Activated CD8-positive, alpha-beta T cell treated with anti-CD3 and anti-CD28 coated beads, Interleukin-2, amount 10 ng/mL, durations not matched to agents 7 days and 5 days (primary cell): Measurements from ENCODE around the gene CBR3. TPM values are rescaled to one million over a fixed set of nuclear protein-coding genes. Genes with fewer than 3 reads are reported as not detected.
A peak's percentile ranks its signal among the peaks of the same experiment; 100 is the strongest.
"Not testable (repeated sequence)": the region's sequence is repeated elsewhere in the genome, so short reads cannot be mapped to it uniquely, and the experiment has no call there.

Experiments used
- ATAC-seq: fragments of 150-1000 bp; cut with Tn5 transposase; one replicate; pipeline ENCODE4 v1.10.0; 2021; ENCODE audit warnings: moderate library complexity
- CTCF ChIA-PET: fragments of 350-600 bp; sonication (Branson Sonifier 250); formaldehyde crosslinking; loops from one replicate; lab custom pipeline; 2021; ENCODE audit warnings: antibody characterized with exemption; lab: Charles Lee
- POLR2A ChIA-PET: fragments of 350-600 bp; sonication (Branson Sonifier 250); formaldehyde crosslinking; loops from one replicate; lab custom pipeline; 2021; ENCODE audit warnings: antibody characterized with exemption; lab: Charles Lee
- DNase-seq: peaks from one replicate; pipeline ENCODE4 v3.0.0-alpha.2; 2020
- H3K27ac Mint-ChIP-seq: one replicate; pipeline ENCODE4 v1.8.0; 2021; ENCODE audit warnings: mild to moderate bottlenecking, mixed read lengths
- H3K27me3 Mint-ChIP-seq: one replicate; pipeline ENCODE4 v1.8.0; 2021; ENCODE audit warnings: low read depth, mixed read lengths
- H3K36me3 Mint-ChIP-seq: one replicate; pipeline ENCODE4 v1.8.0; 2021; ENCODE audit warnings: low read depth, mixed read lengths
- H3K4me1 Mint-ChIP-seq: one replicate; pipeline ENCODE4 v1.8.0; 2021; ENCODE audit warnings: low read depth, mixed read lengths
- H3K4me3 Mint-ChIP-seq: one replicate; pipeline ENCODE4 v1.8.0; 2021; ENCODE audit warnings: mild to moderate bottlenecking, mixed read lengths
- H3K9me3 Mint-ChIP-seq: one replicate; pipeline ENCODE4 v1.8.0; 2022; ENCODE audit warnings: mixed read lengths; ENCODE audit not compliant: insufficient read depth
- total RNA-seq, 2 experiments: library from RNA; stranded (reverse); gene quantifications; one replicate each; pipeline ENCODE4 v1.2.3, GENCODE V29; 2021

Gene CBR3
- total RNA-seq, 2 experiments from 2014 or later, result 29.6 to 32.3 TPM

GRCh38 chr21:36135391-36136102 lies 668 bp downstream of the CBR3 start:
- Mint-ChIP-seq H3K36me3 (peaks cover 38% of the 10 kb centered on the region), H3K4me1 (peaks cover 41% of the 10 kb centered on the region), H3K27ac (peak overlapping the region; percentile 94), H3K4me3 (peak overlapping the region; percentile 95), H3K27me3 (no peaks in the 10 kb centered on the region), H3K9me3 (no peaks in the 10 kb centered on the region)
- peak; percentile 81 for DNase-seq
- POLR2A ChIA-PET, result interaction anchor here (0.6 to 1.9 kb wide), 19 partner anchors 9 to 186 kb away, joined by 3 to 11 read pairs (median 4); partner anchors contain the start of genes MORC3 and SETD4
- CTCF ChIA-PET, result interaction anchor here (0.6 to 2.5 kb wide), 13 partner anchors 8 to 946 kb away, joined by 3 to 11 read pairs (median 5); no protein-coding TSS in a partner anchor
- peak; percentile 89 for ATAC-seq

GRCh38 chr21:36139791-36140190 lies 4.9 kb downstream of the CBR3 start:
- H3K27me3 Mint-ChIP-seq, H3K4me3 Mint-ChIP-seq, H3K9me3 Mint-ChIP-seq, H3K27ac Mint-ChIP-seq, ATAC-seq, DNase-seq: not testable (repeated sequence)
- H3K4me1 Mint-ChIP-seq, result peaks cover 36% of the 10 kb centered on the region
- ChIA-PET POLR2A (interaction anchor here (0.7 kb wide), 1 partner anchor 16 kb away, joined by 3 read pairs; no protein-coding TSS in a partner anchor), CTCF (interaction anchor here (1.4 to 8.1 kb wide), 5 partner anchors 12 to 181 kb away, joined by 3 to 78 read pairs (median 21); partner anchors contain the start of gene MORC3)
- peaks cover 44% of the 10 kb centered on the region for H3K36me3 Mint-ChIP-seq

- ATAC-seq (peak; percentile 92), DNase-seq (peak; percentile 94)
- Mint-ChIP-seq H3K9me3 (no peaks in the 10 kb centered on the region), H3K27me3 (no peaks in the 10 kb centered on the region), H3K4me3 (no peak overlapping the region), H3K4me1 (peaks cover 44% of the 10 kb centered on the region), H3K27ac (peak overlapping the region; percentile 63), H3K36me3 (peaks cover 52% of the 10 kb centered on the region)
- ChIA-PET POLR2A (no interaction called here), CTCF (interaction anchor here (0.6 to 8.1 kb wide), 29 partner anchors 9 to 250 kb away, joined by 3 to 78 read pairs (median 4); partner anchors contain the start of genes DOP1B and MORC3)
Observed at GRCh38 chr21:36141513-36141925, 6.6 kb downstream of the CBR3 start.

GRCh38 chr21:36144233-36144632 lies 9.4 kb downstream of the CBR3 start:
- H3K27me3 Mint-ChIP-seq, H3K9me3 Mint-ChIP-seq, DNase-seq, ATAC-seq, POLR2A ChIA-PET, H3K4me3 Mint-ChIP-seq, H3K27ac Mint-ChIP-seq: not testable (repeated sequence)
- peaks cover 48% of the 10 kb centered on the region for H3K36me3 Mint-ChIP-seq
- H3K4me1 Mint-ChIP-seq, result peaks cover 54% of the 10 kb centered on the region
- CTCF ChIA-PET, result interaction anchor here (1.4 to 8.1 kb wide), 3 partner anchors 7 to 187 kb away, joined by 4 to 78 read pairs (median 56); no protein-coding TSS in a partner anchor

- ATAC-seq (peak; percentile 59), DNase-seq (peak; percentile 61)
- ChIA-PET CTCF (interaction anchor here (0.9 to 1.8 kb wide), 3 partner anchors 33 to 175 kb away, joined by 3 to 6 read pairs (median 3); partner anchors contain the start of gene MORC3), POLR2A (interaction anchor here (0.6 to 1.2 kb wide), 3 partner anchors 9 to 175 kb away, joined by 3 to 4 read pairs (median 4); partner anchors contain the start of genes DOP1B and MORC3)
- Mint-ChIP-seq H3K27me3 (no peaks in the 10 kb centered on the region), H3K4me3 (no peak overlapping the region), H3K4me1 (peaks cover 63% of the 10 kb centered on the region), H3K27ac (peak overlapping the region; percentile 83), H3K9me3 (no peaks in the 10 kb centered on the region), H3K36me3 (peaks cover 48% of the 10 kb centered on the region)
Observed at GRCh38 chr21:36145259-36145658, 10.4 kb downstream of the CBR3 start.

GRCh38 chr21:36147911-36148310 lies 13.0 kb downstream of the CBR3 start:
- H3K9me3 Mint-ChIP-seq, result no peaks in the 10 kb centered on the region
- no peak overlapping the region for H3K27ac Mint-ChIP-seq
- peaks cover 34% of the 10 kb centered on the region for H3K36me3 Mint-ChIP-seq
- peaks cover 63% of the 10 kb centered on the region for H3K4me1 Mint-ChIP-seq
- CTCF ChIA-PET, result interaction anchor here (0.6 to 1.8 kb wide), 4 partner anchors 21 to 182 kb away, joined by 3 to 7 read pairs (median 4); no protein-coding TSS in a partner anchor
- DNase-seq (no peak), ATAC-seq (no peak)
- no peaks in the 10 kb centered on the region for H3K27me3 Mint-ChIP-seq
- H3K4me3 Mint-ChIP-seq, result no peak overlapping the region
- POLR2A ChIA-PET, result interaction anchor here (1.3 kb wide), 1 partner anchor 172 kb away, joined by 3 read pairs; the partner anchor contains the start of gene MORC3

- ChIA-PET POLR2A (interaction anchor here (1.6 kb wide), 1 partner anchor 13 kb away, joined by 8 read pairs; no protein-coding TSS in a partner anchor), CTCF (interaction anchor here (1.6 to 6.1 kb wide), 6 partner anchors 9 to 171 kb away, joined by 3 to 78 read pairs (median 8); partner anchors contain the start of gene MORC3)
- DNase-seq, result no peak
- Mint-ChIP-seq H3K4me3 (no peak overlapping the region), H3K27me3 (no peaks in the 10 kb centered on the region), H3K36me3 (peaks cover 32% of the 10 kb centered on the region), H3K4me1 (peaks cover 68% of the 10 kb centered on the region), H3K9me3 (no peaks in the 10 kb centered on the region), H3K27ac (no peak overlapping the region)
- no peak for ATAC-seq
Observed at GRCh38 chr21:36148886-36149285, 14.0 kb downstream of the CBR3 start.

- peaks cover 64% of the 10 kb centered on the region for H3K4me1 Mint-ChIP-seq
- ChIA-PET POLR2A (interaction anchor here (1.6 to 2.1 kb wide), 2 partner anchors 14 to 170 kb away, joined by 8 to 9 read pairs; partner anchors contain the start of gene MORC3), CTCF (interaction anchor here (0.9 to 6.1 kb wide), 10 partner anchors 10 to 280 kb away, joined by 3 to 78 read pairs (median 5); partner anchors contain the start of gene MORC3)
- H3K36me3 Mint-ChIP-seq, result peaks cover 29% of the 10 kb centered on the region
- DNase-seq (no peak), ATAC-seq (peak; percentile 45)
- H3K9me3 Mint-ChIP-seq, result no peaks in the 10 kb centered on the region
- no peaks in the 10 kb centered on the region for H3K27me3 Mint-ChIP-seq
- H3K27ac Mint-ChIP-seq, result peak overlapping the region; percentile 93
- peak overlapping the region; percentile 42 for H3K4me3 Mint-ChIP-seq
Observed at GRCh38 chr21:36149788-36150711, 15.2 kb downstream of the CBR3 start.

GRCh38 chr21:36155603-36156338 lies 20.9 kb downstream of the CBR3 start:
- no peak for DNase-seq
- no peaks in the 10 kb centered on the region for H3K9me3 Mint-ChIP-seq
- H3K36me3 Mint-ChIP-seq, result peaks cover 19% of the 10 kb centered on the region
- H3K27me3 Mint-ChIP-seq, result no peaks in the 10 kb centered on the region
- ATAC-seq, result no peak
- peaks cover 39% of the 10 kb centered on the region for H3K4me1 Mint-ChIP-seq
- peak overlapping the region; percentile 84 for H3K4me3 Mint-ChIP-seq
- peak overlapping the region; percentile 70 for H3K27ac Mint-ChIP-seq
- CTCF ChIA-PET, result interaction anchor here (2.3 to 5.5 kb wide), 2 partner anchors 15 to 175 kb away, joined by 6 to 26 read pairs; no protein-coding TSS in a partner anchor
- POLR2A ChIA-PET, result interaction anchor here (0.6 to 1.4 kb wide), 5 partner anchors 11 to 164 kb away, joined by 3 to 10 read pairs (median 3); partner anchors contain the start of gene MORC3

GRCh38 chr21:36156339-36156814 lies 21.5 kb downstream of the CBR3 start:
- ChIA-PET CTCF (interaction anchor here (2.3 to 5.5 kb wide), 2 partner anchors 15 to 174 kb away, joined by 6 to 26 read pairs; no protein-coding TSS in a partner anchor), POLR2A (interaction anchor here (1.0 to 1.4 kb wide), 3 partner anchors 11 to 164 kb away, joined by 3 to 10 read pairs (median 4); partner anchors contain the start of gene MORC3)
- H3K9me3 Mint-ChIP-seq, result no peaks in the 10 kb centered on the region
- peaks cover 19% of the 10 kb centered on the region for H3K36me3 Mint-ChIP-seq
- peak overlapping the region; percentile 52 for H3K27ac Mint-ChIP-seq
- peak overlapping the region; percentile 84 for H3K4me3 Mint-ChIP-seq
- no peaks in the 10 kb centered on the region for H3K27me3 Mint-ChIP-seq
- peak; percentile 90 for ATAC-seq
- peak; percentile 100 for DNase-seq
- peaks cover 33% of the 10 kb centered on the region for H3K4me1 Mint-ChIP-seq
